HG02623 (cell line): Measurements from ENCODE around the gene COX7A2L.
A peak's percentile ranks its signal among the peaks of the same experiment; 100 is the strongest.
"Not testable (repeated sequence)": the region's sequence is repeated elsewhere in the genome, so short reads cannot be mapped to it uniquely, and the experiment has no call there.

Experiments used
- ATAC-seq: cut with Tn5 transposase; IDR thresholded peaks from one replicate; pipeline ENCODE4 v1.9.1; 2021; ENCODE audit warnings: moderate library complexity; ENCODE audit not compliant: unreplicated experiment

Gene COX7A2L

GRCh38 chr2:42360890-42361727 is at the start of gene COX7A2L:
COX7A2L (minus strand) TSS chr2:42361217; CDS start chr2:42361161, 56 bp downstream.
- ATAC-seq = peak; percentile 91

- no peak for ATAC-seq
Observed at GRCh38 chr2:42408009-42408408, 47.0 kb upstream of the COX7A2L start.

GRCh38 chr2:42407476-42407875 is 46.5 kb upstream of the COX7A2L start:
- ATAC-seq = no peak

GRCh38 chr2:42404676-42405075 is 43.7 kb upstream of the COX7A2L start:
- ATAC-seq = no peak

- no peak for ATAC-seq
Observed at GRCh38 chr2:42401773-42402172, 40.8 kb upstream of the COX7A2L start.

GRCh38 chr2:42398052-42398451 is 37.0 kb upstream of the COX7A2L start:
- not testable (repeated sequence) for ATAC-seq

GRCh38 chr2:42393320-42393719 is 32.3 kb upstream of the COX7A2L start:
- ATAC-seq = not testable (repeated sequence)

GRCh38 chr2:42392191-42392590 is 31.2 kb upstream of the COX7A2L start:
- ATAC-seq = no peak

GRCh38 chr2:42390401-42390969 is 29.5 kb upstream of the COX7A2L start:
- no peak for ATAC-seq

- ATAC-seq = no peak
Observed at GRCh38 chr2:42386682-42387081, 25.7 kb upstream of the COX7A2L start.

- no peak for ATAC-seq
Observed at GRCh38 chr2:42385225-42385624, 24.2 kb upstream of the COX7A2L start.

- no peak for ATAC-seq
Observed at GRCh38 chr2:42383855-42384530, 23.0 kb upstream of the COX7A2L start.

GRCh38 chr2:42382144-42382543 is 21.1 kb upstream of the COX7A2L start:
- ATAC-seq = no peak

GRCh38 chr2:42380026-42380425 is 19.0 kb upstream of the COX7A2L start:
- not testable (repeated sequence) for ATAC-seq

GRCh38 chr2:42378415-42378814 is 17.4 kb upstream of the COX7A2L start:
- no peak for ATAC-seq

- ATAC-seq = no peak
Observed at GRCh38 chr2:42376758-42377157, 15.7 kb upstream of the COX7A2L start.

- ATAC-seq = no peak
Observed at GRCh38 chr2:42372474-42373200, 11.6 kb upstream of the COX7A2L start.

- no peak for ATAC-seq
Observed at GRCh38 chr2:42371611-42372473, 10.8 kb upstream of the COX7A2L start.

GRCh38 chr2:42369532-42370229 is 8.7 kb upstream of the COX7A2L start:
- no peak for ATAC-seq
